HG03342 (cell line): ENCODE results near the gene NCEH1.
"Not testable (repeated sequence)": the region's sequence is repeated elsewhere in the genome, so short reads cannot be mapped to it uniquely, and the experiment has no call there.

ENCODE experiments used
- ATAC-seq: cut with Tn5 transposase; IDR thresholded peaks from one replicate; pipeline ENCODE4 v1.9.1; 2021; ENCODE audit warnings: mild to moderate bottlenecking, moderate library complexity; ENCODE audit not compliant: unreplicated experiment

Gene NCEH1

GRCh38 chr3:172614340-172615274, 96.3 kb downstream of the NCEH1 start:
- no peak for ATAC-seq

GRCh38 chr3:172613845-172614244, 97.0 kb downstream of the NCEH1 start:
- no peak for ATAC-seq

GRCh38 chr3:172612871-172613678, 97.8 kb downstream of the NCEH1 start:
- no peak for ATAC-seq

GRCh38 chr3:172609750-172610149, 101.1 kb downstream of the NCEH1 start:
- ATAC-seq: no peak

GRCh38 chr3:172608575-172608974, 102.3 kb downstream of the NCEH1 start:
- ATAC-seq: no peak

- no peak for ATAC-seq
These were observed 103.4 kb downstream of the NCEH1 start for GRCh38 chr3:172607305-172608121.

- ATAC-seq: no peak
These were observed 104.8 kb downstream of the NCEH1 start for GRCh38 chr3:172606021-172606420.

- no peak for ATAC-seq
These were observed 105.8 kb downstream of the NCEH1 start for GRCh38 chr3:172604895-172605646.

- ATAC-seq: no peak
These were observed 109.6 kb downstream of the NCEH1 start for GRCh38 chr3:172601066-172601832.

GRCh38 chr3:172600644-172601065, 110.2 kb downstream of the NCEH1 start:
- ATAC-seq: no peak

- no peak for ATAC-seq
These were observed 112.0 kb downstream of the NCEH1 start for GRCh38 chr3:172598904-172599303.

- ATAC-seq: no peak
These were observed 114.5 kb downstream of the NCEH1 start for GRCh38 chr3:172596394-172596706.

- ATAC-seq: peak; percentile 37
These were observed 115.0 kb downstream of the NCEH1 start for GRCh38 chr3:172595664-172596393.

- not testable (repeated sequence) for ATAC-seq
These were observed 115.8 kb downstream of the NCEH1 start for GRCh38 chr3:172594900-172595663.

- ATAC-seq: no peak
These were observed 117.8 kb downstream of the NCEH1 start for GRCh38 chr3:172592898-172593669.

GRCh38 chr3:172591876-172592771, 118.7 kb downstream of the NCEH1 start:
- peak; percentile 86 for ATAC-seq
